ENCODE results near the gene NTM.

NTM gene

DNA sequence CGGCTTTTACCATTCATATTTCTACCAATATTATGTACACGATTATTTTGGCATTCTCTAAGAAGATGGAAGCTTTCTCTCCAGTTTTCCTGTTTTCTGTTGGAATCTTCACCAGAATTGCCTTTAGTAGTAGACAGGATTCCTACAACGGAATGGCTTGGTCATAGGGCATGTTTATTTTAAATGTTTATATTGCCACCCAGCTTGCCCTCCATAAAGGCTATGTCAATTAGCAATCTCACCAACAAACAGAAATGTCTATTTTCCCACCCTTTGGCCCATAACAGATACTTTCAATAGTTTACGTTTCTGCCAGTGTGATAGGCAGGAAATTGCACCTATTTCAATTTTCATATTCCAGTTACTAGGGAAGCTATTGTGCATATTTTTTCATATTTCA, 893.5 kb downstream of the NTM start:
- no peak for DNase-seq (ENCODE audit: low spot score)

DNA sequence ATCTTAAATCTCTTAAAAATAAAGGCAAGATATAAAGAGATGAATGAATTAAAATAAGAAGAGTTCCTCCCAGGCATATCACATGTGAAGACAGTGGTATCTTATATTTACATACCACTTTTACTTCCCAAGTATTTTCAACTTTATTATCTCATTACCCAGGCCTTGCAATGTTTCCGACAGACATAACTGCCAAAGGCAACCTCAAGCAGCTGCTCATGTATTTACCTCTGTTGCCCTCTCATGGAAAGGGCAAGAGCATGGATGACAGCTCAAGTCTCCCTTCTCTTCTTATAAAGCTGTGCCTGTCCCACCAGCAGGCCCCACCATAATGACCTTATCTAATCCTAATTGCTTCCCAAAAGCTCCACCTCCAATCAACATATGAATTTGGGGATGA, 894.2 kb downstream of the NTM start:
- no peak for DNase-seq (ENCODE audit: low spot score)

DNA sequence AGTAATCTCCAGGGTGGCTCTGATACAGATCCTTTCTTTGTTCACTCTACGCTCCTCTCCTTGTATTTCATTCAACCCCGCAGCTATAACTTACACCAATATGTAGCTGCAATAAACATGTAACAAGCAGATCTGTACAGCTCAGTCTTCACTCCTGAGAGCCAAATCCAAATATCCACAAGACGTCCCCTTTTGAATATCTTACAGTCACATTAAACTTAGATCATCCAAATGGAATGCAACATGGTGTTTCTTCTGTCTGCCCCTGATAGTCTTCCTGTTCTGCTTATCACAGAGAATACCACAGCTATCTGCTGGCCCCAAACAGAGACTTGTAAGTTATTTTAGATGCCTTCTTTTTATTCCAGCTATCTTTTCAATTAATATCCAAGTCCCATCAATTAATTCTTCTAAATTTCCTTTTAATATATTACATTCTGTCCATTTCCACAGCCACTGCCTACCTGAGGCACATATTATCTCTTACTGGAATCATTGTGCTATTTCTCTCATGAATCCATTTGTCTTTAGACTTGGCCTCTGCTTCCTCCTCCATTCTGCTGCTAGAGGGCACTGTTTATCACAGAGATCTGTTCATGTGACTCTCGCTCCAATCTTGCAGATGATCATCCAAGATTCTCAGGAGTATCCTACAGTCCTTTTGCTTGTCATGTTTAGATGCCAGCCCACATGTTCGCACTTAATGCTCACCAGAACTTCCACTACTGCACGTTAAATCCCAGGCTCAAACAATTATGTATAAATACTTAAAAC, 908.6 kb downstream of the NTM start:
- DNase-seq (ENCODE audit: low spot score), result peak; percentile 32

DNA sequence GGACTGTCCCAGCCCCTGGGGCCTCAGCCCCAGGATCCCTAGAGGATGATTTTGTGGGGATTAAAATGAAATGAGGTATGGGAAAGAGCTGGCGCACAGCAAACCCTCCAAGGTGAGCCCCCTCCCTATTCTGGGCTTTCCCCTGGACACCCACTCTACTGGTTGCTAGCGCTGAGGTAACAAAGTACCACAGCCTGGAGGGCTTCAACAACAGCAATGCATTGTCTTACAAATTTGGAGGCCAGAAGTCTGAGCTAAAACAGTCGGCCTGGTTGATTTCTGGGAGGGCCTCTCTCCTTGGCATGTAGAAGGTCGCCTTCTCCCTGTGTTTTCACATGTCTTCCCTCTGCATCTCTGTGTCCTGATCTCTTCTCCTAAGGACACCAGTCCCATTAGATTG, 913.6 kb downstream of the NTM start:
- peak; percentile 33 for DNase-seq (ENCODE audit: low spot score)

DNA sequence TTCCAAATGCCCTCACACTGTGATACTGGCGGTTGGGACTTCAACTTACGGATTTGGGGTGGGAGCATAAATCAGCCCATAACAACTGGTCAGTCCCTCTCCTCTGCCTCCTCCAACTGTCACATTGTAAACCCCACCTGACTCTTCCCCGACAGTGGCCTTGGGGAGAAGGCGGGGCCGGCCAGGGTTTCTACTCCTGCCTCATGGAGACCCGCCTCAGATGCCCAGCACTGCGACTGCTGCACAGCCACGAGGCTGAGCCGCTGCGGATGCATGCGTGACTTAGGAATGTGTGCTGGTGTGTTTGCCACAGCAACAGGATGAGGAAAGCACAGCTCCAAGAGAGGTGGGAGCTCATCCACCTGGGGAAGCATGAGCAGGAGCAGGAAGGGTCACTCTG, 914.2 kb downstream of the NTM start:
- DNase-seq (ENCODE audit: low spot score), result no peak

DNA sequence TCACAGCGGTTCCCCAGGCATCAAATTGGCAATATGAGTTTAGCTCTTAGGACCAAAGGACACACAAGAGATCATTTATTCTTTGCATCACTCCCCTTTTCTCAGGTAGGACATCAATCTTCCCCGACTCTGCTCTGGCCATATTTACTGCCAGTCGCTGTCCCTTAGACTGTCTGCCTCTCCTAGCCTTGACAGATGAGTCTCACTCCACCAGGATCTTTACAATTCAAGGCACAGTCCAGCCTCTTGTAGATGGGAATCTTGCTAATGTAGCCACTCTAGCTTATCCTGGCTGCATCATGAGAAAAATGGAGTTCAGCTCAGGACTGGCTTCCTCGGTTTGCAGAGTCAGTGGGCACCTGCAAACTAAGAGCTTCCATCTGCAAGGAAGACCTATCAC, 915.2 kb downstream of the NTM start:
- DNase-seq (ENCODE audit: low spot score), result no peak

DNA sequence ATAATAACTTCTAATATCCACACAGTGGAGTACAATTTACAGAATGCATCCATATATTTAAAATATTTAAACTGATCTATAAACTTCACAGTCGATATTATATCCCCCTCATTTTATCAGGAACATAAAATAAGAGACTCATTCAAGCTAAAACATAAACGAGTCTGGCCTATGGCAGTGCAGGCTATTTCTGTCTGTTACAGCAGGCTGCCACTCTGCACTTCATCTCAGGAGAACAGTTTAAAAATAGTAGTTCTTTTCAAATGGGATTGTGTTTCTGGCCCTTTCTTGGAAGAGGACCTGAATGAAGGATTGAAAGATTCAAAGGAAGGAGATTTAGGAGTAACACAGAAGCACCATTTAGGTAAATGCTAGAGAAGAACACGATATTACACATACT, 915.7 kb downstream of the NTM start:
- DNase-seq (ENCODE audit: low spot score), result no peak

DNA sequence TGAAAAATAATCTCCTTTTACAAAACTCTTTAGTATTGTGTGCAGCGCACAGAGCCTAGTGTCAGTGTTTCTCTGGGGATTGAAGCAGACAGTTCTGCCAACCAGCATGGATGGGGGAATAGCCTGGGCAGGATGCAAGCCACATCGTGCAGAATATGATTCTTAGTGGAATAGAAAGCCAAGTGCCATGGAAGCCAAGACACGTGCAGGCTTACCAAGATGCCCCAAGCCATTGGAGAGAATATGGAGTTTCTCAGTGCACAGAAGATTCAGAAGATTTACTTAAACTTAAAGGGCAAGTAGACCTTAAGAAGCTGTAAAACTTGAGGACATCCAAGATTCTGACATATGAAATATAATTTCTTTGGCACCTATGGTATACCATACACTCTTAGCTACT, 917.6 kb downstream of the NTM start:
- no peak for DNase-seq (ENCODE audit: low spot score)

DNA sequence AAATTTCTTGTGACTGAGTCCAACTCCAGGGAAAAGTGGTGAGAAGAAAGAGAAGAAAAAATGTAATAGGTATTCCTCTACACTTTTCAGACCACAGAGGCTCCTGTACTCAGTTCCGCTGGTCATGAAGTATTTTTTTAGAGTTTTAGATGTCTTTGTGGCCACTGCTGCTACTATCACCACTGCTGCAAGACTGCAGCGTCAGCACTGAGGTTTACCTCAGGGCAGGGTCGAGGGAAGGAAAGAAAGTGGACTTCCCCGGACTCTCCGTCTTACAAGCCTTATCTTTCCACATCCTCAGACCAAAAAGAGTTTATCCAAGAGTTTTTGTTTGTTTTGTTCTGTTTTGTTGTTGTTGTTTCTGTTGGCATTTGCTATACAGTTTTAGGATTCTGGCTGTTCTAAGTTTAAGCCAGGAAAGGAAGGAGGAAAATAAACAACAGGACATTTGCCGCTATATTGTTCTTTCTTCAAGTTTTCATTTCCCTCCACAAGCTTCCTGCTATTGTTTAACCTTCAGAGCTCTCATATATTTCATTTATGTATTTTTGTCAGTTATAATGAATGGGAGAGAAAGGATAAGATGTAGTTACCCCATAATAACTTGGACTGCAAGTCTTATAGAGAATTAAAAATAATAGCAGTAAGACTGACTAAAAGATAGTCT, 919.3 kb downstream of the NTM start:
- no peak for DNase-seq (ENCODE audit: low spot score)

DNA sequence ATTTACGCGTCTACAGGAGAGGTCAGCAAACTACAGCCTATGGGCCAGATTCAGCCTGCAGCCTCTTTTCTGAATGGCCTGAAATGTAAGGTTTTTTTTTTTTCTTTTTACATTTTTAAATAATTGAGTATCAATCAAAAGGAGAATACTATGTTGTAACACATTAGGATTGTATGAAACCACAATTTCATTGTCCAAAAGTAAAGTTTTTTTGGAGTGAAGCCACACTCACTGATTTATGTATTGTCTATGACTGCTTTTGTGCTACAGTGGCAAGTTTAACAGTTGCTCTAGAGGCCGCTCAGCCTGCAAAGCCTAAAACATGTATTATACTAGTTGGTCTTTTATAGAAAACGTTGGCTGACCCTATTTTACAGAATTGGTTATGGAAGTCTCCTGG, 923.2 kb downstream of the NTM start:
- DNase-seq (ENCODE audit: low spot score), result no peak

DNA sequence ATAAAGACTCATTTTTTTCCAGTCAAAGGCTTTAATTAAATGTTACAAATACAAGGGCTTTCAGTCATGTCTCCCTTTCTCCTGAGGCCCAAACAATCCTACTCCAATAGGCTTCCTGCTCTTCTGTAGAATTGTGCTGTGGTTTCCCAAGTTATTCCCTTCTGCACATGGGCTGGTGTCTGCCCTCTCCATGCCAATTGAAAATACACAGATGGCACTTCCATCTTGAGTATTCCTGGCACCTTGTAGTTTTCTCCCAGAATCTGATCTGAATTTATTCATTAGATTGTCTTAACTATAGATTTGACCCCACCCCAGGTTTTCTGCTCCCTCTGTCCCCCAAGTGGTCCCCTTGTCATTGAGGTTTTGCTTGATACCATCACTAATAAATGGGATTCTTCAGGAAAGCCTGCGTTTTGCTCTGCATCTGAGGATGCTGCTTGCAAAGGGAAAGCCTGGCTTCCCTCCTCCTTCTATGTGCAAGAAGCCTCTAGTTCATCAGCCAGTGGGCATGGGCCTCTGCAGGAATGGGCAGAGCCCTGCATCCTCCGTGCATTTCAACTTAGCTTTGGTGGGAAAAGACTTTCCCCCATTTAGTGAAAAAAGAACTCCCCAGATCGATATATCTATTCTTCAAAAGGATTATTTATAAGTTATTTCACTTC, 926.7 kb downstream of the NTM start:
- no peak for DNase-seq (ENCODE audit: low spot score)

DNA sequence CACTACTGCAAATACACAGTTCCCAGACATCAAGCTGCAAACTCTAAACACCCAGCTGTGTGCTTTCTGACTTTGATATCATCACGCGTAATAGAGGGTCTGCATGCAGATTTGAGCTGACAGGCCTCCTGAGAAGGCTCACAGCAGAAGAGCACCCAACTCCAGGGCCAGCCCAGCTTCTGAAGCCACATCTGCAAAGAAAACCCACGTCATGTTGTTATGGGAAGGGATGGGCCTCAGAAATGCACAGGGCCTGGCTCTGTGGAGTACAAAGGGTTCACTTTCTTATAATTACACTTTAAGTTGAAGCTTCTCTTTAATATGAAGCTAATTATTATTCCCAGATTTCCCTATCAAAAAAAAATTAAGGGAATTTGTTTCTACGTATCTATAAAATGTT, 927.9 kb downstream of the NTM start:
- DNase-seq (ENCODE audit: low spot score), result no peak

DNA sequence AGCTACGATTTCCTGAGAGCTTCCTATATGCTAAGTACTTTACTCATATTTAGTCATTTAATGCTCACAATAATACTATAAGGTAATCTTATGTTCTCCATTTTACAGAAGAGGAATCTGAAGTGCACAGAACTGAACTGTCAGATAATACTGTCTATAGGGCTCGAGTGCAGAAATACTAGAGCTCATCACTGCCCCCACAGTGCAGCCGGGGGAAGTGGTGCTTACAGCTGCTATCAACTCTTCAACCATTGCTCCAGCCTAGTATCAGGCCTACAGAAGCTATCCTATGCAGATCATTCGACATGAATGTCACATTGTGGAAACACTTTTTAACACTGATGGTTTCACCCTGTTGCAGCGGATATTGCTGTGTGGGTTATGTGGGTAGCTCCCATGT, 929.9 kb downstream of the NTM start:
- DNase-seq (ENCODE audit: low spot score), result peak; percentile 50

DNA sequence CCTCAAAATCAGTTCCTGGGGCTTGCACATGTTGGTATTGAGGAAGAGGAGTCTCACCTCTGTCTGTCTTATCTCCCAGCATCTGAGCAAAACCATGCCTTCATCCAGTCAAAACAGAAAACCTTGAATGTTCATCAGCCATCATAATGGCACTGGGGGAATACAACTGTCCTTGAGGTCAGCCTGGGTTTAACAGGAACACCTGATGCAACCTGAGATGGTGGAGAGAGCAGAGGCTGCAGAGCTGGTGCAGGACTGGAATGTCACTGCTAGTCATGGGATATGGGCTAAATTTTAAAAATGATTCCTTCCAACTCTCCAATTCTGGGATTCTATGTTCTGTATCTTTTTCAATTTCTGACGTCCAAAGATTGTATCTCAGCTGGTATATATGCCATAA, 931.0 kb downstream of the NTM start:
- DNase-seq (ENCODE audit: low spot score), result no peak

DNA sequence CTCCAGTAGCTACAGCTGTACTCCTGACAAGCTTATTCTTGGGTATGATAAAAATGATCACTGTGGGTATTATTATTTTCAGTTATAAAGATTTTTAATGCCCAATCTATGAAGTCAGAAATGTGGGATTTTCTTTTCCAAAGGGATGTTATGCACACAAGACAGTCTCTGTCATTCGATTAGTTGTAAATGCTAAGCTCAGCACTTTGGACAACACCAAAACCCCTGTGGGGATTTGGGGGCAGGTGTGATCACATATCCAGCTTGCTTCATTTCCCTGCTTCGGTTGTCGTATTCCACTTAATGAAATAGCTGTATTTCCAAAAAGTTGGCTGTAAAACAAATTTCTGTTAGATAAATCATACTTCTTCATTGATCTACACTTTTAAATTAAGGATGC, 931.5 kb downstream of the NTM start:
- DNase-seq (ENCODE audit: low spot score), result no peak

DNA sequence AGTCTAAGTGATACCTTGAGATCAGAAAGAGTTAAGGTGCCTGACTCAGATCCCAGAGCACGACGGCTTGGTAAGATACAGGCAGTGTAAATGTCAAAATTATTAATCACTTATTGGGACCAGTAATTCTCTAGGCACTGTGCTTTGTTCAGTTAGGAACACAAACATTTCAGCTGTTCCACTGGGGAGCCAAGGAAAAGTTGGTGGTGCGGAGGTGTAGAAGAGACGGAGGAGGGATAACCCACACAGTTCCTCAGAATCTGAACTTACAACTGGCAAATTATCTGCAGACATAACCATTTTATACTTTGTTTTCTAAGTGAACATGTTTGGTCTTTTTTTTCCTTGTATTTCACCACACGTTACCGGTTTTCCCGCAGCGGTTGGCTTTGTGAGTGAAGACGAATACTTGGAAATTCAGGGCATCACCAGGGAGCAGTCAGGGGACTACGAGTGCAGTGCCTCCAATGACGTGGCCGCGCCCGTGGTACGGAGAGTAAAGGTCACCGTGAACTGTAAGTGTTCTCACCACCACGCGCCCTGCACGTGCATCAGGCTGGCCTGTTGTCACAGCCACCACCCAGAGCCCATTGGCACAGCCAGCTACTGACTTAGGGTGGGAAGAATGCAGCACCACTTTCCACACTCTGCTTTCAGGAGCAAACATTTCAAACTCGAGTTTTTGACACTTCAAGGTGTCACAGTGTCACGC, 937.0 kb downstream of the NTM start:
- no peak for DNase-seq (ENCODE audit: low spot score)

DNA sequence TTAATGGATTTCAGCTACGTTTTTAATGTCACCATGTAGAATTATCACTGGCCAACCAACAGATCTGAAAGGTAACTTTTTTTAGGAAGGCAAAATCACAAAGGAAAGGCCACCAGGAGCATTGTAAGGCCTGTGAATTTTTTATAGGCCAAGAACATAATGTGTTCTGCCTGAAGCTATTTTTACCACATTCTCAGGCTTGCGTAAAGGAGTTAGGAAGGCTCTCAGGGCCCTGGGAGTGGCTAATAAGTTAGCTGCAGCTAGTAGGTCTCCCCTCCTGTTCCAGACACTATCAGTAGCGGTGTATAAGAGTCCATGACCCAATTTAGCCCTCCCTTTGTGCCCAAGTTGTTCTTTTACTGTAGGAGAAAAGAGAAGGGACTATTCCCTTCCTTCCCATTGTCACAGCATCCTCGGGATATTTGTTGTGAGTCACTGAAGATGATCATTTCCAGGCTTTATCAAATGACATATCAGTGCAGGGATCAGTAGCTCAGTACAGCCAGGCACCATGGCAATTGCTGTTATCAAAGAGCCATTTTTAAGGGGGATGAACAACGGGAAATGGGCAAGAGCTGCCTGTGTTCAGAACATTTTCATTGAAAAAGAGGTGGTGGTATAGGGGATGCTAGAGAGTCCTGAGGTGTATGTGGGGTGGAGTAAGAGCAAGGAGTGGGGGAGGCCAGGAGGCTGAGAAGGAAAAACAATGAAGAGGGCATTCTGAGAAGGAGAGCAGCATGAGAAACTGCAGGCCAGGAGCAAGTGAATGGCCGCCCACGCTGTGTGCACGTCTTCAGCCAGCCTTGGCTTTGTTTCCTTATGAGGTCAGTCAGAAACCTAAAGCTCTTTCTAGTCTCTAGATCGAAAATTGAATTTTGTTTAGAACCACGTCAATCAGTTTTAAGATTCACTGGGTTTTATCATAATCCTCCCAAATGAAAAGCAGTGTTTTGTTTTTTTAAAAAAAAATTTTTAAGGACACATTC, 940.3 kb downstream of the NTM start:
- no peak for DNase-seq (ENCODE audit: low spot score)

DNA sequence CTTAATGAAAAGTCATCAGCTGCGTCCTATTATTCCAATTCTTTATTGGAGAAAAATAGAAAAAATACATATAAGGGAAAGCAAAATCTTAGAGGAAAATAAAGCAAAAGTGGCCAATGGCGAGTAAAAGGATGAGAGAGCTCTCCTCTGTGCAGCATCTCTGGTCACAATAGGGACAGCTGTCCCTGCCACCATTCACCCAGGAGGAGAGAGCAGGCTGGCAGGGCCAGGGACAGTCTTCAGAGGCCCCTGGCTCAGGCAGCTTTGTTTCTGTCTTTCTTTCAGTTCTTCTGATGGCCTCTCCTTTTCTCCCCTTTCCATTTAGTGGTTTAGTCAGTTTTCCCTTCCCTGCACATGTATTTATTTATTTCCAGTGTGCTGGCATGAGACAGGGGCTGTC, 941.3 kb downstream of the NTM start:
- no peak for DNase-seq (ENCODE audit: low spot score)

DNA sequence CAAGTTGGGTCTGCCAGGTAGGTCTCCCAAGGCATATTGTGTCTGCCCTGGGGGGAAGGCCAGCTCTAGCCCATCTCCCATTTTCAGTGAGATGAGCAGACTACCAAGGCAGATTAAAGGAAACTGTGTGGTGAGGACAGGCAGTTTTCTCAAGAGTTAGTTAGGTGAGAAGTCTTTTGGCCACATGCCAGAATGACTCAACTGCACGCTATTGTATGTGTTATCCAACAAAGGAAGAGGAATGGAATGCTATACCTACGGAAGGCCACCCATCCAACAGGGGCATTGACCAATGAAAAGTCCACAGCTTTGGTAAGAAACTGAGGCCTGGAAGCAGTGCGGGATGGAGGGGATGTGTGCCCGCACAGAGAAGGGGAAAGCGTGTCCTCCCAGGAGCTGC, 941.7 kb downstream of the NTM start:
- no peak for DNase-seq (ENCODE audit: low spot score)

DNA sequence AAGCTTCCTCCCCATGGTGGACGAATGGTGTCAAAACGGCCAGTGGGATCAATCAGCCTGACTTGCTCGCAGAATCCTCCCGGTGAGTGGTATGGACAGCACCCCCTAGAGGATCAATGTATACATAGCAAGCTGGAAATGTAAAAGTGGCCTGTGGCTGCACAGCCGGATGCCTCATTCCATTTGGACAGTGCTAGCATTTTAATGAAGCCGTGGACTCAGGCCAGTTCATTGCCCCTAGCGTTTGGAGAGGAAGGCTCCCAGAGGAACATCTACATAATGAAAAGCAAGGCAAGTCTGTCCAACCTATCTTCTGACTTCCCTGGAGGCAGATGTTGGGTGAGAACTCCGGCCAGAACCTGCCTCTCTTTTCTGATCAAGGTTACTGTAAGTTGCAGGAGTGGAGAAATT, 942.3 kb downstream of the NTM start:
- peak; percentile 87 for DNase-seq (ENCODE audit: low spot score)

DNA sequence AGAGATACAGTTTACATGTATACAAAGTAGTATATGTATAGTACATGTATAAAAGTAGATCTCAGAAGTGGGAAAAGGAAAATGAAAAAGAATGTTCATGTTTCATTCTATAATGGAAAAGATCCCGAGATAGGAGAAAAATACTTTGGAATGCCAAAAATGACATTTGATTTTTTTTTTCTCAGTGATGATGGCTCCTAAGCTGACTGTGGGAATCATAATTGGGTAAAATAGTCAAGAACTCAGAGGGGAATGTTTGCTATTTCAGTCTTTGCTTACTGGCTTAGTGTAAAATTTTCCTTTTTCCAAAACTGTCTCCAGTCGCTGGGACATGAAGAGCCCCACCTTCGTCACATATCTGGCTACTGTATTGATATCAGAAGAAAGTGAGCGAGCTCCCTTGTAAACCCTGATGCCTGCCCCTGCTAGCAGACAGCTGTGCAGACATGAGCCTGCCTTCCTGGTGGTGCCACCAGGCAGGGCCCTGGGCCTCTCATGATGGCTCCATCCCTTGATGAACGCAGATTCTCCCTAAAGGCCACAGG, 944.6 kb downstream of the NTM start:
- DNase-seq (ENCODE audit: low spot score), result no peak

Measured in iPS-NIHi11 (cell line).